SK-N-SH (cell line): ENCODE measurements around the gene ARHGAP4. TPM values are rescaled to one million over a fixed set of nuclear protein-coding genes. Genes with fewer than 3 reads are reported as not detected.

ENCODE experiments used
- CTCF ChIA-PET: fragments of 300-600, 350-600 bp; formaldehyde crosslinking; extraction: SDS; loops from one replicate; lab custom pipeline; 2021; lab: Yijun Ruan, JAX
- POLR2A ChIA-PET: fragments of 350-600 bp; sonication (Branson Sonifier 250); formaldehyde crosslinking; extraction: SDS; loops from one replicate; lab custom pipeline; 2020; ENCODE audit warnings: antibody characterized with exemption, inconsistent platforms; lab: Yijun Ruan, JAX
- DNase-seq: peaks from one replicate; pipeline ENCODE4 v3.0.0; 2012
- H2AFZ ChIP-seq: fragments of 200-600 bp; sonication (generic); 2 replicates; pipeline ENCODE4 v1.8.1; 2016; ENCODE audit warnings: antibody characterized with exemption, mild to moderate bottlenecking, low read depth
- H3F3A ChIP-seq: fragments of 200-600 bp; sonication (generic); replicated peaks from 2 replicates; pipeline ENCODE3; 2016; ENCODE audit warnings: antibody characterized with exemption, mild to moderate bottlenecking; ENCODE audit not compliant: insufficient read depth
- H3K27ac ChIP-seq, 2 experiments: fragments of 200-500 bp in 1 of 2; fragments of 200-600 bp in 1 of 2; sonication (Bioruptor generic) in 1 of 2; sonication (generic), shearing (Covaris generic) in 1 of 2; 2 replicates each; pipeline versions ENCODE4 v1.5.1 to v1.6.1; 2014 to 2016; ENCODE audit warnings: low read depth in 2 of 2, inconsistent platforms in 1 of 2, low read length in 1 of 2, mild to moderate bottlenecking in 1 of 2, mixed read lengths in 1 of 2
- H3K27me3 ChIP-seq: fragments of 200-600 bp; sonication (generic), shearing (Covaris generic); 2 replicates; pipeline ENCODE4 v1.6.1; 2016; ENCODE audit warnings: mixed run types; ENCODE audit not compliant: insufficient read depth
- H3K36me3 ChIP-seq, 2 experiments: fragments of 200-500 bp in 1 of 2; fragments of 200-600 bp in 1 of 2; sonication (Bioruptor generic) in 1 of 2; sonication (generic) in 1 of 2; replicated peaks in 1 of 2; 2 replicates each; pipeline versions ENCODE3 to v1.5.1; 2014 to 2016; ENCODE audit warnings: low read length in 1 of 2, mild to moderate bottlenecking in 1 of 2; ENCODE audit not compliant: insufficient read depth in 2 of 2, control insufficient read depth in 1 of 2
- H3K4me1 ChIP-seq, 2 experiments: fragments of 200-500 bp in 1 of 2; fragments of 200-600 bp in 1 of 2; sonication (Bioruptor generic) in 1 of 2; sonication (generic), shearing (Covaris generic) in 1 of 2; 2 replicates each; pipeline versions ENCODE4 v1.5.1 to v1.6.1; 2014 to 2016; ENCODE audit warnings: low read depth in 1 of 2, low read length in 1 of 2, mixed run types in 1 of 2; ENCODE audit not compliant: insufficient read depth in 2 of 2, control insufficient read depth in 1 of 2
- H3K4me2 ChIP-seq: fragments of 200-600 bp; sonication (generic), shearing (Covaris generic); 2 replicates; pipeline ENCODE4 v1.6.1; 2017; ENCODE audit warnings: mixed run types
- H3K4me3 ChIP-seq, 2 experiments: fragments of 200-500 bp in 1 of 2; fragments of 200-600 bp in 1 of 2; sonication (Bioruptor generic) in 1 of 2; sonication (generic), shearing (Covaris generic) in 1 of 2; 2 replicates each; pipeline versions ENCODE4 v1.5.1 to v1.8.1; 2014 to 2016; ENCODE audit warnings: low read depth in 2 of 2, inconsistent platforms in 1 of 2, low read length in 1 of 2, mild to moderate bottlenecking in 1 of 2, mixed read lengths in 1 of 2, moderate library complexity in 1 of 2
- H3K79me2 ChIP-seq: fragments of 200-600 bp; sonication (generic); 2 replicates; pipeline ENCODE4 v1.8.1; 2017; ENCODE audit warnings: mild to moderate bottlenecking; ENCODE audit not compliant: insufficient read depth
- H3K9ac ChIP-seq: fragments of 200-600 bp; sonication (generic); 2 replicates; pipeline ENCODE4 v1.6.1; 2017; ENCODE audit warnings: mixed run types
- H3K9me2 ChIP-seq: fragments of 200-600 bp; sonication (generic); 2 replicates; pipeline ENCODE4 v1.6.1; 2017; ENCODE audit warnings: mixed run types
- H3K9me3 ChIP-seq: fragments of 200-600 bp; sonication (generic); 2 replicates; pipeline ENCODE4 v1.6.1; 2017; ENCODE audit warnings: mixed run types, mild to moderate bottlenecking, moderate library complexity
- H4K20me1 ChIP-seq: fragments of 200-600 bp; sonication (generic); 2 replicates; pipeline ENCODE4 v1.6.1; 2017; ENCODE audit warnings: mild to moderate bottlenecking, mixed run types; ENCODE audit not compliant: insufficient read depth
- ELF1 ChIP-seq: IDR thresholded peaks from 2 replicates; pipeline ENCODE4 v1.4.0; 2012
- EP300 ChIP-seq, 2 experiments: IDR thresholded peaks; 2 replicates each; pipeline versions ENCODE4 v1.4.0 to v1.6.1; 2012; ENCODE audit warnings: borderline replicate concordance in 1 of 2, low read depth in 1 of 2, low read length in 1 of 2
- FOXM1 ChIP-seq: IDR thresholded peaks from 2 replicates; pipeline ENCODE4 v1.4.0; 2012; ENCODE audit warnings: low read depth, mild to moderate bottlenecking
- GATA2 ChIP-seq: sonication (generic); formaldehyde crosslinking; IDR thresholded peaks from 2 replicates; pipeline ENCODE4 v1.5.0; 2020; ENCODE audit warnings: mild to moderate bottlenecking, missing genetic modification reagents
- JUND ChIP-seq: IDR thresholded peaks from 2 replicates; pipeline ENCODE4 v1.4.0; 2012
- MEF2A ChIP-seq: IDR thresholded peaks from 2 replicates; pipeline ENCODE4 v1.4.0; 2012; ENCODE audit warnings: low read depth, borderline replicate concordance
- NFIC ChIP-seq: IDR thresholded peaks from 2 replicates; pipeline ENCODE4 v1.4.0; 2012; ENCODE audit warnings: borderline replicate concordance
- POLR2AphosphoS5 ChIP-seq: IDR thresholded peaks from 2 replicates; pipeline ENCODE4 v1.6.1; 2012; ENCODE audit warnings: low read depth, low read length
- RAD21 ChIP-seq: IDR thresholded peaks from 2 replicates; pipeline ENCODE4 v1.6.1; 2012; ENCODE audit warnings: mild to moderate bottlenecking, low read length
- SIN3A ChIP-seq: IDR thresholded peaks from 2 replicates; pipeline ENCODE4 v1.6.1; 2012; ENCODE audit warnings: low read depth, mild to moderate bottlenecking, low read length, moderate library complexity, borderline replicate concordance
- TCF12 ChIP-seq: IDR thresholded peaks from 2 replicates; pipeline ENCODE4 v1.4.0; 2012
- WGBS: methylation state at CpG from one replicate; pipeline ENCODE4 v1.1.6; 2017; ENCODE audit warnings: low lambda C conversion rate; 5-methylcytosine and 5-hydroxymethylcytosine counted together
- polyA plus RNA-seq, 3 experiments: library from polyadenylated mRNA; depleted of rRNA; stranded (reverse); fragments of >200 nt; gene quantifications; 2 replicates each; pipeline ENCODE4 v1.2.3, GENCODE V29; 2012
- TF ChIP-seq, protein P1 (sequence below): fragments of 150-350 bp; IDR thresholded peaks from 2 replicates; pipeline ENCODE4 v1.6.1; 2016; ENCODE audit warnings: mild to moderate bottlenecking, low read depth, low read length
- TF ChIP-seq, protein P2 (sequence below): IDR thresholded peaks from 2 replicates; pipeline ENCODE4; 2012
- TF ChIP-seq, protein P3 (sequence below): IDR thresholded peaks from 2 replicates; pipeline ENCODE4 v1.4.0; 2012; ENCODE audit warnings: low read depth, borderline replicate concordance

ARHGAP4 gene
- polyA plus RNA-seq, 1 of the 3 experiments (the other 2 are of a cell fraction) = 1.6 TPM

DNA sequence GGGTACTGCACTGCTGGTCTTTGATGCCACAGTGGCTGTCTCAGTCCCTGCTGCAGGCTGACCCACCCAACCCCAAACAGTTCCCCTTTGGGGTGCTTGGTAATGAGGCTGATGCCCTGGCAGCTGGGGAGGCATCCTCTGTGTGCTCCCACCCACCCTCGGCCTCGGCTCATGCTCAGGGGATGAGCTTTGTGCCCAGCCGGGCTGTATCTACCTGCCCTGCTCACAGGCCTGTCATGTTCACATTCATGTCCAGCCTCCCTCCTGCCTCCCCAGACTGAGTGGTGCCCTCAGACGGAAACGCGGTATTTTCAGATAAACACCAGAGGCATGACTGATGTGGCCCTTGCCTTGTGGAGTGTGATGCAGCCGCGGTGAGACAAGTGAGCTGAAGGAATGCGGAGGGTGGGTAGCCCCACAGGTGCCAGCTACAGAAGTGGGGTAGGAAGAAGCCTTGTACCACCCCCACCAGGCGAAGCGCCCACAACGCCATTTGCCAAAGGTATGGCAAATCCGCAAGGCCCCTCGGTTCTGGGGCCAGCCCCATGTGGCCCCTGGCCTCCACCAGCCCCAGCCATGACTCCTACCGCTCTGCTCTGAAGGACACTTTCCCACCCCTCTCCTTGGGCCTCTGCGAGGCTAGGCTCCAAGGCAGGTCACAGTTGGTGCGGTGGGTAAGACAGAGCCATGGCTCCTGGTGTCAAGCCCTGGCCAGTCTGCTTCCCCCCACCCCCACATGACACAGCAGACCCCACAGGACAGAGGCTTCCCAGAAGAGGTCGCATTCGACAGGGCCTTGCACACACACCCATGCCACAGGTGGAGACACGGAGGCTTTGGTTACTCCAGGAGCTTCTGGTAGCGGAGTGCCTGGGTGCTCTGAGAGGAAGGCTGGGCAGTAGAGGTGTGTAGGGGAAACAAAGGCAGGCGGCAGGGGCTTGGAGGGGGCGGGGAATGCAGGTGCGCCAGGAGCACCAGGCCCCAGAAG lies 20.2 kb upstream of the ARHGAP4 start:
- Histone ChIP-seq H3K4me3 (no peak overlapping the region), H3F3A (peaks cover 19% of the 10 kb centered on the region), H3K9me3 (no peaks in the 10 kb centered on the region), H3K79me2 (no peaks in the 10 kb centered on the region), H3K9ac (no peak overlapping the region), H4K20me1 (0 out of 2 replicates have a peak, but pooled peaks cover 9% of the 10 kb centered on the region), H3K4me2 (no peak overlapping the region), H3K9me2 (no peaks in the 10 kb centered on the region), H3K27ac (no peak overlapping the region), H3K27me3 (no peaks in the 10 kb centered on the region), H3K4me1 (peaks cover 0 to 2% of the 10 kb centered on the region in 2 experiments; a peak in 1 of 4 replicates), H2AFZ (no peak overlapping the region), H3K36me3 (peaks cover 0 to 39% of the 10 kb centered on the region in 2 experiments)
- POLR2A ChIA-PET = interaction anchor here (0.7 to 1.3 kb wide), 3 partner anchors 12 to 168 kb away, joined by 3 to 5 read pairs (median 3); partner anchors contain the start of gene NAA10
- no peak for DNase-seq
- WGBS = 94% methylated on average over 18 of the region's 24 CpGs
- TF ChIP-seq, protein P1, sequence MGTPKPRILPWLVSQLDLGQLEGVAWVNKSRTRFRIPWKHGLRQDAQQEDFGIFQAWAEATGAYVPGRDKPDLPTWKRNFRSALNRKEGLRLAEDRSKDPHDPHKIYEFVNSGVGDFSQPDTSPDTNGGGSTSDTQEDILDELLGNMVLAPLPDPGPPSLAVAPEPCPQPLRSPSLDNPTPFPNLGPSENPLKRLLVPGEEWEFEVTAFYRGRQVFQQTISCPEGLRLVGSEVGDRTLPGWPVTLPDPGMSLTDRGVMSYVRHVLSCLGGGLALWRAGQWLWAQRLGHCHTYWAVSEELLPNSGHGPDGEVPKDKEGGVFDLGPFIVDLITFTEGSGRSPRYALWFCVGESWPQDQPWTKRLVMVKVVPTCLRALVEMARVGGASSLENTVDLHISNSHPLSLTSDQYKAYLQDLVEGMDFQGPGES = no peak
- TF ChIP-seq EP300 (IDR thresholded peaks at IDR 0.05; ENCODE audit: borderline replicate concordance in 1 of 2, low read depth in 1 of 2, low read length in 1 of 2) (no peak), TCF12 (no peak), MEF2A (no peak), FOXM1 (no peak), RAD21 (no peak), SIN3A (no peak; the same call in 1 of the 2 replicates)
- CTCF ChIA-PET = interaction anchor here (0.6 to 11.8 kb wide), 27 partner anchors 8 to 1005 kb away, joined by 3 to 271 read pairs (median 4); partner anchors contain the start of genes ARHGAP4, HCFC1, NAA10 and PLXNB3

DNA sequence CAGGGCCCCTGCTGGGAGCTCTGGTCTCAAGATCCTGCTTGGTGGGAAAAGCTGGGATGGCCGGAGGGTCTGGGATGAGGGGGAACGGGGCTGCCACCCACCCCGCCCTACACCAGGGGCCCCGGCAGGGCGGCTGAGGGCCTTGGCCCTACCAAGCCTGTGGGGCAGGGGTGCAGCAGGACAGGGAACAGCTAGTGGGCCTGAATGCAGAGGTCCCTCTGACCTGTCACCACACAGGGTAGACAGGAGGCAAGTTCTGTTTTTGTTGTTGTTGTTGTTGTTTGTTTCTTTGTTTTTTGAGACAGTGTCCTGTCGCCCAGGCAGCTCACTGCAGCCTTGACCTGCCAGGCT lies 18.7 kb upstream of the ARHGAP4 start:
- Histone ChIP-seq H3K79me2 (no peaks in the 10 kb centered on the region), H3F3A (peaks cover 19% of the 10 kb centered on the region), H3K4me1 (peaks cover 0 to 2% of the 10 kb centered on the region in 2 experiments; a peak in 1 of 4 replicates), H2AFZ (no peak overlapping the region), H3K27me3 (no peaks in the 10 kb centered on the region), H3K27ac (no peak overlapping the region), H3K36me3 (peaks cover 0 to 24% of the 10 kb centered on the region in 2 experiments), H3K9ac (no peak overlapping the region), H4K20me1 (0 out of 2 replicates have a peak, but pooled peaks cover 9% of the 10 kb centered on the region), H3K9me2 (no peaks in the 10 kb centered on the region), H3K4me3 (no peak overlapping the region), H3K4me2 (no peak overlapping the region), H3K9me3 (no peaks in the 10 kb centered on the region)
- CTCF ChIA-PET = interaction anchor here (1.1 to 11.8 kb wide), 5 partner anchors 8 to 181 kb away, joined by 3 to 271 read pairs (median 134); partner anchors contain the start of genes ARHGAP4, HCFC1, NAA10 and PLXNB3
- WGBS = 75% methylated on average over 5 of the region's 6 CpGs
- DNase-seq = no peak
- TF ChIP-seq GATA2 (CRISPR knock-in tag) (no peak), JUND (no peak), POLR2AphosphoS5 (no peak), EP300 (IDR thresholded peaks at IDR 0.05; ENCODE audit: borderline replicate concordance in 1 of 2, low read depth in 1 of 2, low read length in 1 of 2) (no peak), NFIC (no peak), ELF1 (no peak)
- TF ChIP-seq, protein P2, sequence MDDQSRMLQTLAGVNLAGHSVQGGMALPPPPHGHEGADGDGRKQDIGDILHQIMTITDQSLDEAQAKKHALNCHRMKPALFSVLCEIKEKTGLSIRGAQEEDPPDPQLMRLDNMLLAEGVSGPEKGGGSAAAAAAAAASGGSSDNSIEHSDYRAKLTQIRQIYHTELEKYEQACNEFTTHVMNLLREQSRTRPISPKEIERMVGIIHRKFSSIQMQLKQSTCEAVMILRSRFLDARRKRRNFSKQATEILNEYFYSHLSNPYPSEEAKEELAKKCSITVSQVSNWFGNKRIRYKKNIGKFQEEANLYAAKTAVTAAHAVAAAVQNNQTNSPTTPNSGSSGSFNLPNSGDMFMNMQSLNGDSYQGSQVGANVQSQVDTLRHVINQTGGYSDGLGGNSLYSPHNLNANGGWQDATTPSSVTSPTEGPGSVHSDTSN = no peak
- TF ChIP-seq, protein P3, sequence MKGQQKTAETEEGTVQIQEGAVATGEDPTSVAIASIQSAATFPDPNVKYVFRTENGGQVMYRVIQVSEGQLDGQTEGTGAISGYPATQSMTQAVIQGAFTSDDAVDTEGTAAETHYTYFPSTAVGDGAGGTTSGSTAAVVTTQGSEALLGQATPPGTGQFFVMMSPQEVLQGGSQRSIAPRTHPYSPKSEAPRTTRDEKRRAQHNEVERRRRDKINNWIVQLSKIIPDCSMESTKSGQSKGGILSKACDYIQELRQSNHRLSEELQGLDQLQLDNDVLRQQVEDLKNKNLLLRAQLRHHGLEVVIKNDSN = no peak
- POLR2A ChIA-PET = interaction anchor here (1.2 kb wide), 1 partner anchor 18 kb away, joined by 9 read pairs; no protein-coding TSS in a partner anchor
